IMR-90 (cell line): ENCODE results near the gene PLEKHS1. TPM values are rescaled to one million over a fixed set of nuclear protein-coding genes. Genes with fewer than 3 reads are reported as not detected.

Experiments used
- ATAC-seq: fragments of 200-7000 bp; cut with Tn5 transposase; 2 replicates; pipeline ENCODE4 v1.9.1; 2020; ENCODE audit warnings: low read depth, mild to moderate bottlenecking, moderate library complexity
- BruUV-seq: library from RNA; stranded (reverse); fragments of 400-500 nt; replicated peaks from 2 replicates; lab custom pipeline; 2021; lab: Mats Ljungman, UMichigan
- CTCF ChIA-PET: fragments of 300-600 bp; formaldehyde crosslinking; extraction: SDS; loops from one replicate; lab custom pipeline; 2021; ENCODE audit warnings: antibody characterized with exemption; lab: Yijun Ruan, JAX
- POLR2A ChIA-PET: fragments of 300-600 bp; sonication (Branson Sonifier 250); formaldehyde crosslinking; loops from one replicate; lab custom pipeline; 2022; ENCODE audit warnings: antibody characterized with exemption; ENCODE audit not compliant: unreplicated experiment; lab: Charles Lee
- DNase-seq: peaks from one replicate; pipeline ENCODE4 v3.0.0; 2013
- H2AFZ ChIP-seq: replicated peaks from 2 replicates; pipeline ENCODE3; 2013; ENCODE audit warnings: low read length, mild to moderate bottlenecking; ENCODE audit not compliant: poor library complexity
- H2AK5ac ChIP-seq: 2 replicates; pipeline ENCODE4 v1.6.1; 2013; ENCODE audit warnings: low read depth, low read length, inconsistent platforms
- H2AK9ac ChIP-seq: replicated peaks from 2 replicates; pipeline ENCODE3; 2013; ENCODE audit warnings: mild to moderate bottlenecking, low read depth, low read length, moderate library complexity; ENCODE audit not compliant: poor library complexity
- H2BK120ac ChIP-seq: 2 replicates; pipeline ENCODE4 v1.6.1; 2013; ENCODE audit warnings: low read depth, low read length, inconsistent platforms
- H2BK15ac ChIP-seq: 3 replicates; pipeline ENCODE4 v1.6.1; 2013; ENCODE audit warnings: low read depth, low read length, inconsistent platforms
- H2BK20ac ChIP-seq: 2 replicates; pipeline ENCODE4 v1.6.1; 2013; ENCODE audit warnings: low read depth, mild to moderate bottlenecking, inconsistent platforms, low read length, moderate library complexity
- H2BK5ac ChIP-seq: 2 replicates; pipeline ENCODE4 v1.6.1; 2013; ENCODE audit warnings: mild to moderate bottlenecking, low read depth, low read length, inconsistent platforms; ENCODE audit not compliant: poor library complexity, severe bottlenecking
- H3K14ac ChIP-seq: replicated peaks from 2 replicates; pipeline ENCODE4 v1.6.1; 2013; ENCODE audit warnings: low read depth, low read length, inconsistent platforms
- H3K18ac ChIP-seq: 2 replicates; pipeline ENCODE4 v1.6.1; 2013; ENCODE audit warnings: low read depth, low read length, control low read depth
- H3K23ac ChIP-seq: 2 replicates; pipeline ENCODE4 v1.6.1; 2013; ENCODE audit warnings: low read depth, low read length, inconsistent platforms
- H3K27ac ChIP-seq: 2 replicates; pipeline ENCODE4 v1.5.1; 2013; ENCODE audit warnings: mild to moderate bottlenecking, control low read depth, low read length; ENCODE audit not compliant: insufficient read depth
- H3K27me3 ChIP-seq: 2 replicates; pipeline ENCODE4 v1.6.1; 2013; ENCODE audit warnings: low read length; ENCODE audit not compliant: control insufficient read depth, insufficient read depth
- H3K36me3 ChIP-seq: 2 replicates; pipeline ENCODE4 v1.6.1; 2013; ENCODE audit warnings: low read length, mixed read lengths; ENCODE audit not compliant: control insufficient read depth, insufficient read depth
- H3K4ac ChIP-seq: 2 replicates; pipeline ENCODE4 v1.6.1; 2013; ENCODE audit warnings: low read depth, low read length, inconsistent platforms
- H3K4me1 ChIP-seq: 2 replicates; pipeline ENCODE4 v1.6.1; 2013; ENCODE audit warnings: low read length, mixed read lengths; ENCODE audit not compliant: control insufficient read depth, insufficient read depth
- H3K4me2 ChIP-seq: 2 replicates; pipeline ENCODE4 v1.6.1; 2013; ENCODE audit warnings: low read depth, mild to moderate bottlenecking, control low read depth, low read length, moderate library complexity
- H3K4me3 ChIP-seq: 2 replicates; pipeline ENCODE4 v1.5.1; 2013; ENCODE audit warnings: low read depth, mild to moderate bottlenecking, control low read depth, low read length, moderate library complexity; ENCODE audit not compliant: insufficient read depth
- H3K56ac ChIP-seq: 2 replicates; pipeline ENCODE4 v1.6.1; 2013; ENCODE audit warnings: low read length, inconsistent platforms; ENCODE audit not compliant: insufficient read depth; ENCODE audit errors: extremely low read depth
- H3K79me1 ChIP-seq, 2 experiments: 2 replicates each; pipeline ENCODE4 v1.6.1; 2013; ENCODE audit warnings: low read length in 2 of 2, inconsistent platforms in 1 of 2, low read depth in 1 of 2
- H3K9ac ChIP-seq: 2 replicates; pipeline ENCODE4 v1.6.1; 2013; ENCODE audit warnings: low read depth, low read length, control low read depth
- H3K9me1 ChIP-seq: 2 replicates; pipeline ENCODE4 v1.6.1; 2013; ENCODE audit warnings: low read length, inconsistent platforms; ENCODE audit not compliant: insufficient read depth
- H3K9me3 ChIP-seq: 2 replicates; pipeline ENCODE4 v1.6.1; 2013; ENCODE audit warnings: low read length; ENCODE audit not compliant: control insufficient read depth, insufficient read depth
- H4K20me1 ChIP-seq: 2 replicates; pipeline ENCODE4 v1.6.1; 2013; ENCODE audit warnings: low read length, inconsistent platforms; ENCODE audit not compliant: insufficient read depth
- H4K5ac ChIP-seq: 2 replicates; pipeline ENCODE4 v1.6.1; 2013; ENCODE audit warnings: mild to moderate bottlenecking, low read depth, low read length, control low read depth
- H4K8ac ChIP-seq, 2 experiments: 2 replicates each; pipeline ENCODE4 v1.6.1; 2013; ENCODE audit warnings: low read depth in 2 of 2, low read length in 2 of 2, control low read depth in 1 of 2, inconsistent platforms in 1 of 2
- H4K91ac ChIP-seq: 2 replicates; pipeline ENCODE4 v1.6.1; 2013; ENCODE audit warnings: low read depth, low read length, inconsistent platforms; ENCODE audit not compliant: insufficient read depth
- MAFK ChIP-seq: IDR thresholded peaks from 2 replicates; pipeline ENCODE4 v1.6.1; 2012; ENCODE audit warnings: low read depth, low read length, improper control_type of control experiment
- NFE2L2 ChIP-seq: fragments of 150-350 bp; IDR thresholded peaks from 2 replicates; pipeline ENCODE4 v1.6.1; 2016; ENCODE audit warnings: low read depth, mild to moderate bottlenecking, low read length
- dilution Hi-C: fragments of 300-500 bp; cut with HindIII; formaldehyde crosslinking; loops from one replicate; pipeline ENCODE4 v1.14.3; 2018; ENCODE audit warnings: low sequenced_read_pairs; ENCODE audit not compliant: unreplicated experiment
- in situ Hi-C: fragments of 300-500 bp; cut with MboI; formaldehyde crosslinking; loops from 3 replicates; pipeline ENCODE4 v1.14.3; 2019; ENCODE audit warnings: low sequenced_read_pairs, inconsistent platforms, mixed read lengths
- intact Hi-C: fragments of 100-400 bp; cut with micrococcal nuclease; formaldehyde crosslinking; loops from 2 replicates; pipeline ENCODE4 v1.10.0; 2022
- polyA plus RNA-seq, 3 experiments: library from polyadenylated mRNA; depleted of rRNA; stranded (reverse); fragments of >200 nt; gene quantifications; 2 replicates each; pipeline ENCODE4 v1.2.3, GENCODE V29; 2012; ENCODE audit warnings: low replicate concordance in 1 of 3
- total RNA-seq: library from RNA; depleted of rRNA; stranded (reverse); fragments of >200 nt; gene quantifications from 2 replicates; pipeline ENCODE4 v1.2.3, GENCODE V29; 2012

PLEKHS1 gene
- total and polyA plus RNA-seq, 2 of the 4 experiments (the other 2 are of a cell fraction), result not detected

- in situ Hi-C loops (no loop called here), intact Hi-C loops (no loop called here), dilution Hi-C loops (no loop called here)
- Histone ChIP-seq H3K27me3 (peaks cover 1% of the 10 kb centered on the region; the same call in 1 of the 2 replicates), H3K9ac (no peak overlapping the region), H2BK5ac (no peak overlapping the region), H3K4me2 (no peak overlapping the region), H3K9me3 (no peaks in the 10 kb centered on the region), H4K8ac (no peak overlapping the region), H2BK20ac (no peak overlapping the region), H3K4ac (no peak overlapping the region), H3K9me1 (no peaks in the 10 kb centered on the region), H2BK120ac (no peak overlapping the region), H4K91ac (no peak overlapping the region), H3K79me1 (no peaks in the 10 kb centered on the region), H3K27ac (no peak overlapping the region), H3K18ac (no peak overlapping the region), H2AK9ac (no peak overlapping the region), H3K36me3 (no peaks in the 10 kb centered on the region), H2BK15ac (no peak overlapping the region), H4K20me1 (no peaks in the 10 kb centered on the region), H3K4me3 (no peak overlapping the region), H4K5ac (no peak overlapping the region), H3K23ac (no peak overlapping the region), H3K14ac (no peak overlapping the region), H2AFZ (no peak overlapping the region), H2AK5ac (no peak overlapping the region), H3K56ac (no peak overlapping the region), H3K4me1 (no peaks in the 10 kb centered on the region)
- TF ChIP-seq NFE2L2 (peak; percentile 35; the same call in 1 of the 2 replicates), MAFK (no peak)
- ATAC-seq (no peak), DNase-seq (no peak)
- BruUV-seq, result no TSS peak
- POLR2A ChIA-PET, result no interaction called here
- CTCF ChIA-PET, result no interaction called here
These were observed 7.9 kb upstream of the PLEKHS1 start for GRCh38 chr10:113743594-113743993.
